ENCODE data around the gene RSAD1.

RSAD1 gene

DNA sequence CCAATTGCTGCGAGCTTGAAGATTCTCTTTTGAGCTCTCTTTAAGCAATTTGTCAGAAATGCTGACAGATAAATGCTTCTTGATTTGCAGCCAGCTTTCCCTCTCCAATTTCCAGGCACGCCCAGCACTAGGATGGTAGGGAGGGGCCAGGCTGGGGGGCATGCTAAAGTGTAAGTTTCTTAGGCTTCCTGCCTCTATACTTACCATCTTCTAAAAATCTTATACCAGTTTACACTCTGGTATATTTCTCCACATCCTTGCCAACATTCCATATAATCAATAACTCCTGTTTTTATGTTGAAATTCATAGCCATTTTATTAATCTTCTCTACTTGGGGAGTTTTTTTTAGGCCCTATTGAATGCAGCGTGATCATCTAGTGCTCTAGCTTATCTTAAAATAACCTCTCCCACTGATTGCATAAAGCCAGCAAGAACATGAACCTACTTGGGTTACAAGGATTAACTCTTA lies 35.1 kb upstream of the RSAD1 start (continued):
- TF ChIP-seq, protein P1, sequence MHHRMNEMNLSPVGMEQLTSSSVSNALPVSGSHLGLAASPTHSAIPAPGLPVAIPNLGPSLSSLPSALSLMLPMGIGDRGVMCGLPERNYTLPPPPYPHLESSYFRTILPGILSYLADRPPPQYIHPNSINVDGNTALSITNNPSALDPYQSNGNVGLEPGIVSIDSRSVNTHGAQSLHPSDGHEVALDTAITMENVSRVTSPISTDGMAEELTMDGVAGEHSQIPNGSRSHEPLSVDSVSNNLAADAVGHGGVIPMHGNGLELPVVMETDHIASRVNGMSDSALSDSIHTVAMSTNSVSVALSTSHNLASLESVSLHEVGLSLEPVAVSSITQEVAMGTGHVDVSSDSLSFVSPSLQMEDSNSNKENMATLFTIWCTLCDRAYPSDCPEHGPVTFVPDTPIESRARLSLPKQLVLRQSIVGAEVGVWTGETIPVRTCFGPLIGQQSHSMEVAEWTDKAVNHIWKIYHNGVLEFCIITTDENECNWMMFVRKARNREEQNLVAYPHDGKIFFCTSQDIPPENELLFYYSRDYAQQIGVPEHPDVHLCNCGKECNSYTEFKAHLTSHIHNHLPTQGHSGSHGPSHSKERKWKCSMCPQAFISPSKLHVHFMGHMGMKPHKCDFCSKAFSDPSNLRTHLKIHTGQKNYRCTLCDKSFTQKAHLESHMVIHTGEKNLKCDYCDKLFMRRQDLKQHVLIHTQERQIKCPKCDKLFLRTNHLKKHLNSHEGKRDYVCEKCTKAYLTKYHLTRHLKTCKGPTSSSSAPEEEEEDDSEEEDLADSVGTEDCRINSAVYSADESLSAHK (tag by site-specific recombination; IDR thresholded peaks at IDR 0.05) = no peak
- TF ChIP-seq, protein P2, sequence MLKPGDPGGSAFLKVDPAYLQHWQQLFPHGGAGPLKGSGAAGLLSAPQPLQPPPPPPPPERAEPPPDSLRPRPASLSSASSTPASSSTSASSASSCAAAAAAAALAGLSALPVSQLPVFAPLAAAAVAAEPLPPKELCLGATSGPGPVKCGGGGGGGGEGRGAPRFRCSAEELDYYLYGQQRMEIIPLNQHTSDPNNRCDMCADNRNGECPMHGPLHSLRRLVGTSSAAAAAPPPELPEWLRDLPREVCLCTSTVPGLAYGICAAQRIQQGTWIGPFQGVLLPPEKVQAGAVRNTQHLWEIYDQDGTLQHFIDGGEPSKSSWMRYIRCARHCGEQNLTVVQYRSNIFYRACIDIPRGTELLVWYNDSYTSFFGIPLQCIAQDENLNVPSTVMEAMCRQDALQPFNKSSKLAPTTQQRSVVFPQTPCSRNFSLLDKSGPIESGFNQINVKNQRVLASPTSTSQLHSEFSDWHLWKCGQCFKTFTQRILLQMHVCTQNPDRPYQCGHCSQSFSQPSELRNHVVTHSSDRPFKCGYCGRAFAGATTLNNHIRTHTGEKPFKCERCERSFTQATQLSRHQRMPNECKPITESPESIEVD (tag by site-specific recombination; IDR thresholded peaks at IDR 0.05) = peak; percentile 62
- TF ChIP-seq ZNF394 (tag by site-specific recombination; IDR thresholded peaks at IDR 0.05; ENCODE audit: borderline replicate concordance) = no peak
- no peak for TF ChIP-seq ZNF274 (IDR thresholded peaks at IDR 0.05; ENCODE audit: low read length)
- TF ChIP-seq ZNF274 (tag by site-specific recombination; IDR thresholded peaks at IDR 0.05; ENCODE audit: borderline replicate concordance) = no peak
- no peak for TF ChIP-seq ZNF19 (tag by site-specific recombination; IDR thresholded peaks at IDR 0.05; ENCODE audit: low read depth)
- TF ChIP-seq ZNF10 (tag by site-specific recombination; IDR thresholded peaks at IDR 0.05) = no peak; the same call in 1 of the 2 replicates
- no peak for TF ChIP-seq RBAK (tag by site-specific recombination; IDR thresholded peaks at IDR 0.05)
- TF ChIP-seq ZNF146 (tag by site-specific recombination; IDR thresholded peaks at IDR 0.05) = no peak
- TF ChIP-seq ZNF132 (tag by site-specific recombination; IDR thresholded peaks at IDR 0.05; ENCODE audit: borderline replicate concordance) = no peak
- TF ChIP-seq, protein P3, sequence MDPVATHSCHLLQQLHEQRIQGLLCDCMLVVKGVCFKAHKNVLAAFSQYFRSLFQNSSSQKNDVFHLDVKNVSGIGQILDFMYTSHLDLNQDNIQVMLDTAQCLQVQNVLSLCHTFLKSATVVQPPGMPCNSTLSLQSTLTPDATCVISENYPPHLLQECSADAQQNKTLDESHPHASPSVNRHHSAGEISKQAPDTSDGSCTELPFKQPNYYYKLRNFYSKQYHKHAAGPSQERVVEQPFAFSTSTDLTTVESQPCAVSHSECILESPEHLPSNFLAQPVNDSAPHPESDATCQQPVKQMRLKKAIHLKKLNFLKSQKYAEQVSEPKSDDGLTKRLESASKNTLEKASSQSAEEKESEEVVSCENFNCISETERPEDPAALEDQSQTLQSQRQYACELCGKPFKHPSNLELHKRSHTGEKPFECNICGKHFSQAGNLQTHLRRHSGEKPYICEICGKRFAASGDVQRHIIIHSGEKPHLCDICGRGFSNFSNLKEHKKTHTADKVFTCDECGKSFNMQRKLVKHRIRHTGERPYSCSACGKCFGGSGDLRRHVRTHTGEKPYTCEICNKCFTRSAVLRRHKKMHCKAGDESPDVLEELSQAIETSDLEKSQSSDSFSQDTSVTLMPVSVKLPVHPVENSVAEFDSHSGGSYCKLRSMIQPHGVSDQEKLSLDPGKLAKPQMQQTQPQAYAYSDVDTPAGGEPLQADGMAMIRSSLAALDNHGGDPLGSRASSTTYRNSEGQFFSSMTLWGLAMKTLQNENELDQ (tag by site-specific recombination; IDR thresholded peaks at IDR 0.05; ENCODE audit: low read depth) = no peak
- TF ChIP-seq ZNF561 (tag by site-specific recombination; IDR thresholded peaks at IDR 0.05; ENCODE audit: borderline replicate concordance) = peak; percentile 70
- peak; percentile 37; the same call in 1 of the 2 replicates for TF ChIP-seq ZNF660 (tag by site-specific recombination; IDR thresholded peaks at IDR 0.05)
- TF ChIP-seq, protein P4, sequence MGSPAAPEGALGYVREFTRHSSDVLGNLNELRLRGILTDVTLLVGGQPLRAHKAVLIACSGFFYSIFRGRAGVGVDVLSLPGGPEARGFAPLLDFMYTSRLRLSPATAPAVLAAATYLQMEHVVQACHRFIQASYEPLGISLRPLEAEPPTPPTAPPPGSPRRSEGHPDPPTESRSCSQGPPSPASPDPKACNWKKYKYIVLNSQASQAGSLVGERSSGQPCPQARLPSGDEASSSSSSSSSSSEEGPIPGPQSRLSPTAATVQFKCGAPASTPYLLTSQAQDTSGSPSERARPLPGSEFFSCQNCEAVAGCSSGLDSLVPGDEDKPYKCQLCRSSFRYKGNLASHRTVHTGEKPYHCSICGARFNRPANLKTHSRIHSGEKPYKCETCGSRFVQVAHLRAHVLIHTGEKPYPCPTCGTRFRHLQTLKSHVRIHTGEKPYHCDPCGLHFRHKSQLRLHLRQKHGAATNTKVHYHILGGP (tag by site-specific recombination; IDR thresholded peaks at IDR 0.05) = no peak
- no peak for TF ChIP-seq MYNN (tag by site-specific recombination; IDR thresholded peaks at IDR 0.05; ENCODE audit: borderline replicate concordance)
- no peak for TF ChIP-seq ZNF701 (tag by site-specific recombination; IDR thresholded peaks at IDR 0.05)
- TF ChIP-seq, protein P5, sequence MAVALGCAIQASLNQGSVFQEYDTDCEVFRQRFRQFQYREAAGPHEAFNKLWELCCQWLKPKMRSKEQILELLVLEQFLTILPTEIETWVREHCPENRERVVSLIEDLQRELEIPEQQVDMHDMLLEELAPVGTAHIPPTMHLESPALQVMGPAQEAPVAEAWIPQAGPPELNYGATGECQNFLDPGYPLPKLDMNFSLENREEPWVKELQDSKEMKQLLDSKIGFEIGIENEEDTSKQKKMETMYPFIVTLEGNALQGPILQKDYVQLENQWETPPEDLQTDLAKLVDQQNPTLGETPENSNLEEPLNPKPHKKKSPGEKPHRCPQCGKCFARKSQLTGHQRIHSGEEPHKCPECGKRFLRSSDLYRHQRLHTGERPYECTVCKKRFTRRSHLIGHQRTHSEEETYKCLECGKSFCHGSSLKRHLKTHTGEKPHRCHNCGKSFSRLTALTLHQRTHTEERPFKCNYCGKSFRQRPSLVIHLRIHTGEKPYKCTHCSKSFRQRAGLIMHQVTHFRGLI (tag by site-specific recombination; IDR thresholded peaks at IDR 0.05) = peak; percentile 35; the same call in 1 of the 2 replicates
- TF ChIP-seq TRIM28 (IDR thresholded peaks at IDR 0.05; ENCODE audit: borderline replicate concordance, low read length) = peak; percentile 47; the same call in 1 of the 2 replicates
- no peak for TF ChIP-seq ZSCAN23 (tag by site-specific recombination; IDR thresholded peaks at IDR 0.05)
- TF ChIP-seq ZSCAN16 (tag by site-specific recombination; IDR thresholded peaks at IDR 0.05) = no peak
- TF ChIP-seq, protein P6, sequence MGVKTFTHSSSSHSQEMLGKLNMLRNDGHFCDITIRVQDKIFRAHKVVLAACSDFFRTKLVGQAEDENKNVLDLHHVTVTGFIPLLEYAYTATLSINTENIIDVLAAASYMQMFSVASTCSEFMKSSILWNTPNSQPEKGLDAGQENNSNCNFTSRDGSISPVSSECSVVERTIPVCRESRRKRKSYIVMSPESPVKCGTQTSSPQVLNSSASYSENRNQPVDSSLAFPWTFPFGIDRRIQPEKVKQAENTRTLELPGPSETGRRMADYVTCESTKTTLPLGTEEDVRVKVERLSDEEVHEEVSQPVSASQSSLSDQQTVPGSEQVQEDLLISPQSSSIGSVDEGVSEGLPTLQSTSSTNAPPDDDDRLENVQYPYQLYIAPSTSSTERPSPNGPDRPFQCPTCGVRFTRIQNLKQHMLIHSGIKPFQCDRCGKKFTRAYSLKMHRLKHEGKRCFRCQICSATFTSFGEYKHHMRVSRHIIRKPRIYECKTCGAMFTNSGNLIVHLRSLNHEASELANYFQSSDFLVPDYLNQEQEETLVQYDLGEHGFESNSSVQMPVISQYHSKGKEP (tag by site-specific recombination; IDR thresholded peaks at IDR 0.05) = peak; percentile 61
- no peak for TF ChIP-seq BCL11B (tag by site-specific recombination; IDR thresholded peaks at IDR 0.05; ENCODE audit: low read depth)
- no peak for TF ChIP-seq ZNF23 (tag by site-specific recombination; IDR thresholded peaks at IDR 0.05; ENCODE audit: borderline replicate concordance)
- no peak for TF ChIP-seq ZNF501 (tag by site-specific recombination; IDR thresholded peaks at IDR 0.05)
- TF ChIP-seq ZNF654 (tag by site-specific recombination; IDR thresholded peaks at IDR 0.05; ENCODE audit: low read depth) = no peak
- no peak for TF ChIP-seq ZNF169 (tag by site-specific recombination; IDR thresholded peaks at IDR 0.05)
- TF ChIP-seq, protein P7, sequence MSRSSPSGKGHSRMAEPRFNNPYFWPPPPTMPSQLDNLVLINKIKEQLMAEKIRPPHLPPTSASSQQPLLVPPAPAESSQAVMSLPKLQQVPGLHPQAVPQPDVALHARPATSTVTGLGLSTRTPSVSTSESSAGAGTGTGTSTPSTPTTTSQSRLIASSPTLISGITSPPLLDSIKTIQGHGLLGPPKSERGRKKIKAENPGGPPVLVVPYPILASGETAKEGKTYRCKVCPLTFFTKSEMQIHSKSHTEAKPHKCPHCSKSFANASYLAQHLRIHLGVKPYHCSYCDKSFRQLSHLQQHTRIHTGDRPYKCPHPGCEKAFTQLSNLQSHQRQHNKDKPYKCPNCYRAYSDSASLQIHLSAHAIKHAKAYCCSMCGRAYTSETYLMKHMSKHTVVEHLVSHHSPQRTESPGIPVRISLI (tag by site-specific recombination; IDR thresholded peaks at IDR 0.05) = no peak
- no peak for TF ChIP-seq YY2 (tag by site-specific recombination; IDR thresholded peaks at IDR 0.05)
